Fibroblast of the aortic adventitia (primary cell): ENCODE data around the gene LUZP4. TPM values are rescaled to one million over a fixed set of nuclear protein-coding genes. Genes with fewer than 3 reads are reported as not detected.
A peak's percentile ranks its signal among the peaks of the same experiment; 100 is the strongest.

Experiments used
- DNase-seq: peaks from one replicate; pipeline ENCODE4 v3.0.0-alpha.2; 2010; ENCODE audit warnings: low read depth
- H3K4me3 ChIP-seq: 2 replicates; pipeline ENCODE4 v1.5.1; 2011; ENCODE audit warnings: low read depth, mild to moderate bottlenecking, control low read depth, low read length, moderate library complexity
- CTCF ChIP-seq: IDR thresholded peaks from 2 replicates; pipeline ENCODE4 v1.5.1; 2011; ENCODE audit warnings: mild to moderate bottlenecking, low read length, control low read depth, inconsistent platforms; ENCODE audit not compliant: insufficient read depth
- total RNA-seq: library from RNA; depleted of rRNA; stranded (reverse); fragments of >200 nt; gene quantifications from 2 replicates; pipeline ENCODE4 v1.2.3, GENCODE V29; 2012; ENCODE audit warnings: low replicate concordance

The LUZP4 gene
- total RNA-seq, 1 donor: not detected

- no peak overlapping the region for H3K4me3 ChIP-seq
- no peak for DNase-seq
- TF ChIP-seq CTCF: no peak
Observed at GRCh38 chrX:115261148-115261547, 28.4 kb upstream of the LUZP4 start.

- H3K4me3 ChIP-seq: no peak overlapping the region
- no peak for TF ChIP-seq CTCF
- no peak for DNase-seq
Observed at GRCh38 chrX:115264009-115264408, 25.5 kb upstream of the LUZP4 start.

GRCh38 chrX:115266300-115266699 lies 23.2 kb upstream of the LUZP4 start:
- no peak for TF ChIP-seq CTCF
- DNase-seq: no peak
- no peak overlapping the region for H3K4me3 ChIP-seq

- no peak overlapping the region for H3K4me3 ChIP-seq
- TF ChIP-seq CTCF: peak; percentile 38
- no peak for DNase-seq
Observed at GRCh38 chrX:115268421-115268820, 21.1 kb upstream of the LUZP4 start.

GRCh38 chrX:115269051-115269683 lies 20.3 kb upstream of the LUZP4 start:
- no peak overlapping the region for H3K4me3 ChIP-seq
- no peak for TF ChIP-seq CTCF
- DNase-seq: no peak

- TF ChIP-seq CTCF: peak; percentile 17
- peak; percentile 21 for DNase-seq
Observed at GRCh38 chrX:115284877-115285276, 4.6 kb upstream of the LUZP4 start.

GRCh38 chrX:115297189-115297588 lies 7.7 kb downstream of the LUZP4 start:
- no peak for DNase-seq
- H3K4me3 ChIP-seq: no peak overlapping the region
- no peak for TF ChIP-seq CTCF

More at GRCh38 chrX:115284877-115285276, 4.6 kb upstream of the LUZP4 start:
- no peak overlapping the region for H3K4me3 ChIP-seq
